Measurements from ENCODE around the gene IDH2. TPM values are rescaled to one million over a fixed set of nuclear protein-coding genes. Genes with fewer than 3 reads are reported as not detected.

Gene IDH2
- total RNA-seq, 2 donors from 2014 or later = 123 to 170 TPM

DNA sequence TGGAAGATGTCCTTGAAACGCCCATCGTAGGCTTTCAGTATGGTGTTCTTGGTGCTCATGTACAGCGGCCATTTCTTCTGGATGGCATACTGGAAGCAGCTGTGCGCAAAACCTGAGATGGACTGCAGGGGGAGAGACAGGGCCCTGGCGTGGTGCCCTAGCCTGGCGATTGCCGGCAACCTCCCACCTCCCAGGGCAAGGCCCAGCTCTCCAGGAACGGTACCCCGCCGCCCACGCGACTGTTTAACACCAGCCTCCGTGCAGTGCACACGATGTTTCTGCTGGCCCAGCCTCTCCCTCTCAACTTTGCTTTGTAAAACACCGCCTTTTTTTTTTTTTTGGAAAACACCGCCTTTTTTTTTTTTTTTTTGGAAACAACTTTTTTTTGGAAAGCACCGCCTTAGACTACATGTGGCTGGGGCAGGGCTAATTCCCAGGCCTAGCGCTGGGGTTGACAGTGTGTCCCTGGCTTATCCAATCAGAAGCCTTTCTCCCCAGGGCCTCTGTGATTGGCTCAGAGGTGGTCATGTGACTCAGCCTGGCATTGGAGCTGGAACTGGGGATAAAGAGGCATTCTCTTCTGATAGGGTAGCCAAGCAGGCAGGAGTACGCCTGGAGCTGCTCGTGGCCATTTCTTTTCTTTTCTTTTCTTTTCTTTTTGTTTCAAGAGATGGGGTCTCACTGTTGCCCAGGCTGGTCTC is 14.7 kb downstream of the IDH2 start:
- ATAC-seq (replicated peaks in 1 of 2) = peak; percentile 55 to 68
- Mint-ChIP-seq H3K36me3 (ENCODE audit: insufficient read depth in 2 of 2) (peaks cover 3 to 13% of the 10 kb centered on the region in 2 donors), H3K9me3 (no peaks in the 10 kb centered on the region), H3K4me3 (no peak overlapping the region), H3K27ac (peak overlapping the region; percentile 29), H3K4me1 (ENCODE audit: low read depth) (peaks cover 15% of the 10 kb centered on the region), H3K27me3 (ENCODE audit: low read depth) (no peaks in the 10 kb centered on the region)
- peak; percentile 52 to 54 for DNase-seq

DNA sequence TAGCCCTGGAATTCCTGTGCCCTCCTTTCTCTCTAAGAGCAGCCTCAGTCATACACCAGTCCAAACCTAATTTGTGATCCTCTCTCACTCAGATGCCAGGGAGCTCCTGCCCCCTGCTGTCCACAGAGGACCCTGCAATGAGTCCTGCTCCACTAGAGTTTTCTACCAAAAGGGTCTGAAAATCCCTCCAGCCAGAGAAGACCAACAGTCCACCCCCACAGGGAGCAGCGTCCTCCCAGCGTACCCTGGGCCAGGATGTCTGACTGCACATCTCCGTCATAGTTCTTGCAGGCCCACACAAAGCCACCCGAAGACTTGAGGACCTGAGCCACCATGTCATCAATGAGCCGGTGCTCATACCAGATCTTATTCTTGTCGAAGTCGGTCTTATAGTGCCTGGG is 15.4 kb downstream of the IDH2 start:
- H3K4me1 Mint-ChIP-seq (ENCODE audit: low read depth) = peaks cover 15% of the 10 kb centered on the region
- no peaks in the 10 kb centered on the region for H3K27me3 Mint-ChIP-seq (ENCODE audit: low read depth)
- H3K36me3 Mint-ChIP-seq (ENCODE audit: insufficient read depth in 2 of 2) = peaks cover 3 to 13% of the 10 kb centered on the region in 2 donors
- DNase-seq = peak; percentile 59 to 66
- H3K27ac Mint-ChIP-seq = peak overlapping the region; percentile 11
- H3K4me3 Mint-ChIP-seq = no peak overlapping the region
- H3K9me3 Mint-ChIP-seq = no peaks in the 10 kb centered on the region
- ATAC-seq (replicated peaks in 1 of 2) = peak; percentile 65 to 71

DNA sequence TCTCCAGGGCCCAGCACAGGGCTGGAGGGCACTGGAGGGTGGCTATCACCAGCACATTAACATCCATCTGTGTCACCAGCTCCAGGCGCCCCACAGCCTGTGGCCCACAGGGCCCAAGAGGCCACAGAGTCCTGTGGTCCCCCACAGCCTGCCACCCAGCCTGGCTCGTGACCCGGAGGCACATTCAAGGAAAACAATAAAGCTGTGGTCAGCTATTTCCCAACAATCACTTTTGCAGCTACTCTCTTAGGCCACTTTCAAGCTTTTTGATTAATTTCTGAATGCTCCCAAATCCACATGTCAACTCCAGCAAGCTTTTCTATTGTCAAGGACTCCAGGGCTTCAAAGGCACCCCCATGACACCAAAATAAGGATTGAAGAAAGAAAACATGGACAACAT is 16.7 kb downstream of the IDH2 start:
- Mint-ChIP-seq H3K4me1 (ENCODE audit: low read depth) (peaks cover 15% of the 10 kb centered on the region), H3K36me3 (ENCODE audit: insufficient read depth in 2 of 2) (peaks cover 3 to 15% of the 10 kb centered on the region in 2 donors)

GRCh38 chr15:90084876-90085423 is 17.3 kb downstream of the IDH2 start:
- H3K27me3 Mint-ChIP-seq (ENCODE audit: low read depth) = no peaks in the 10 kb centered on the region
- H3K4me3 Mint-ChIP-seq = no peak overlapping the region
- no peak for ATAC-seq (replicated peaks in 1 of 2)
- DNase-seq = no peak
- H3K4me1 Mint-ChIP-seq (ENCODE audit: low read depth) = peaks cover 15% of the 10 kb centered on the region
- peaks cover 3 to 15% of the 10 kb centered on the region in 2 donors for H3K36me3 Mint-ChIP-seq (ENCODE audit: insufficient read depth in 2 of 2)
- no peaks in the 10 kb centered on the region for H3K9me3 Mint-ChIP-seq
- no peak overlapping the region for H3K27ac Mint-ChIP-seq

More for the DNA sequence above, 16.7 kb downstream of the IDH2 start:
- no peaks in the 10 kb centered on the region for H3K27me3 Mint-ChIP-seq (ENCODE audit: low read depth)
- ATAC-seq (replicated peaks in 1 of 2) (no peak), DNase-seq (no peak)
- no peak overlapping the region for H3K27ac Mint-ChIP-seq
- no peak overlapping the region for H3K4me3 Mint-ChIP-seq
- H3K9me3 Mint-ChIP-seq = no peaks in the 10 kb centered on the region

GRCh38 chr15:90083954-90084607 is 18.2 kb downstream of the IDH2 start:
- Mint-ChIP-seq H3K27ac (no peak overlapping the region), H3K27me3 (ENCODE audit: low read depth) (no peaks in the 10 kb centered on the region), H3K4me1 (ENCODE audit: low read depth) (peaks cover 15% of the 10 kb centered on the region), H3K36me3 (ENCODE audit: insufficient read depth in 2 of 2) (peaks cover 3 to 15% of the 10 kb centered on the region in 2 donors), H3K9me3 (no peaks in the 10 kb centered on the region), H3K4me3 (no peak overlapping the region)
- ATAC-seq (replicated peaks in 1 of 2) (no peak), DNase-seq (no peak)

DNA sequence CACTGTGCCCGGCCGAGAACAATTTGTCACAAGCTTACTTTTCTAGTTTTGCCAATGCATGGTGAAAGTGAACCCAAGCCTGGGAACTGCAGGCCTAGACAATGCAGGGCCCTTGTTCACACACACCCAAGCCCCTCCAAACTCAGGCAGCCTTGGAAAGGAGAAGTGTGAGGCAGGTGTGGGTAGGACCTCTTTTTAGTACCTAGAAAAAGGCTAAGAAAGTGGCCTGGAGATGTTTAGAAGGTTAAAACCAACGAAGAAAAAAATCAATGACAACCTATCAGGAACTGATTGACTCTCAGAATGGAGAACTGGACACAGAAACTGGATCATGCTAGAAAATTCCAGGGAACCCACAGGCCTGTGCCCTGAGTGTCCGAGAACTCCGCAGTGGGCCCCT is 18.8 kb downstream of the IDH2 start:
- no peaks in the 10 kb centered on the region for H3K9me3 Mint-ChIP-seq
- no peak overlapping the region for H3K4me3 Mint-ChIP-seq
- peaks cover 15% of the 10 kb centered on the region for H3K4me1 Mint-ChIP-seq (ENCODE audit: low read depth)
- H3K27me3 Mint-ChIP-seq (ENCODE audit: low read depth) = no peaks in the 10 kb centered on the region
- H3K27ac Mint-ChIP-seq = no peak overlapping the region
- peaks cover 3 to 15% of the 10 kb centered on the region in 2 donors for H3K36me3 Mint-ChIP-seq (ENCODE audit: insufficient read depth in 2 of 2)
- no peak for DNase-seq
- ATAC-seq (replicated peaks in 1 of 2) = no peak

DNA sequence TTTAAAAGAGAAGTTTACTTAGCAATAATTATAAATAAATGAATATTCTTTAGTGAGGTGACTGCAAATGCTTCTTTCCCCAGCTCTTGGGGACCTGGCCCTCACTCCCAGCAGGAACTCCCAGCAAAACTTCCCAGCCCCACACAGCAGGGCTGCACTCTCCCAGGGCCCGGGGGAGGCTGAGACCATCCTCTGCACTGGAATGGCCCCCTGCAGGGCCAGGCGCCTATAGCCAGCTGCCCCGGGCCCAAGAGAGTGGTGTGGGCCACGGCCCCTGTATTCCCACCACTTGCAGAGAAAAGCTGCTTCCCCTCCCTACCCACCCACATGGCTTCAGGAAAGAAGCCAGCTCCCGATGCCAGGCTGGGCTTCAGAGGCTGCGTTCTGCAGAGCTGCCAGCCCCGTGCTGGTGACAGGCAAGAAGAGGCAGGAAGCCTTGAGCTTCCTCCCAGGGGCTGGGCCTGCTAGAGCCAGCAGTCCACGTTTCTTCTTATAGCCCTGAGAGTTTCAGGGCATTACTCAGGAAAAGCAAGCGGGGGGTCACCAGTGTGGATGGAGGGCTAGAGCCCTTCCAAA is 20.0 kb downstream of the IDH2 start:
- H3K4me3 Mint-ChIP-seq = no peak overlapping the region
- H3K4me1 Mint-ChIP-seq (ENCODE audit: low read depth) = peaks cover 8% of the 10 kb centered on the region
- no peaks in the 10 kb centered on the region for H3K27me3 Mint-ChIP-seq (ENCODE audit: low read depth)
- H3K9me3 Mint-ChIP-seq = no peaks in the 10 kb centered on the region
- H3K27ac Mint-ChIP-seq = no peak overlapping the region
- DNase-seq (no peak), ATAC-seq (replicated peaks in 1 of 2) (no peak)
- peaks cover 3 to 10% of the 10 kb centered on the region in 2 donors for H3K36me3 Mint-ChIP-seq (ENCODE audit: insufficient read depth in 2 of 2)

GRCh38 chr15:90080818-90081393 is 21.4 kb downstream of the IDH2 start:
- ATAC-seq (replicated peaks in 1 of 2) = no peak
- peaks cover 2% of the 10 kb centered on the region for H3K4me1 Mint-ChIP-seq (ENCODE audit: low read depth)

DNA sequence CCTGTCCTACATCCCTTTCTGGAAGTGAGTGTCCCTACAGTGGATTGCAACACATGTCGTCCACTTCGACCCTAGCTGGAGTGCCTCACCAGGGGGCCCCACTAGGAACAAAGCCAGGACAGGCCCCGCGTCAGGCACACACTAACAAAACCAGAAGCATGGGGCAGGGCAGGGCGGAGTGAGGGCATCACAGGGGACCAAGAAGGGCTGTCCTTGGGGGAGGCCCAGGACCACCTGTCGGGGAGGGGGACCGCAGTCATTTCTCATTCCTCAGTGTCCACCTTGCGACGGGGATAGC is 21.9 kb downstream of the IDH2 start:
- H3K36me3 Mint-ChIP-seq (ENCODE audit: insufficient read depth in 2 of 2) = peaks cover 3 to 4% of the 10 kb centered on the region in 2 donors

More at GRCh38 chr15:90080818-90081393, 21.4 kb downstream of the IDH2 start:
- Mint-ChIP-seq H3K4me3 (no peak overlapping the region), H3K27me3 (ENCODE audit: low read depth) (no peaks in the 10 kb centered on the region), H3K36me3 (ENCODE audit: insufficient read depth in 2 of 2) (peaks cover 3 to 4% of the 10 kb centered on the region in 2 donors), H3K9me3 (no peaks in the 10 kb centered on the region), H3K27ac (no peak overlapping the region)
- no peak for DNase-seq

GRCh38 chr15:90079619-90080457 is 22.4 kb downstream of the IDH2 start:
- no peak for DNase-seq
- H3K4me3 Mint-ChIP-seq = no peak overlapping the region
- H3K27ac Mint-ChIP-seq = no peak overlapping the region
- no peaks in the 10 kb centered on the region for H3K9me3 Mint-ChIP-seq
- no peak for ATAC-seq (replicated peaks in 1 of 2)
- H3K27me3 Mint-ChIP-seq (ENCODE audit: low read depth) = no peaks in the 10 kb centered on the region
- H3K36me3 Mint-ChIP-seq (ENCODE audit: insufficient read depth in 2 of 2) = peaks cover 3 to 4% of the 10 kb centered on the region in 2 donors
- peaks cover 13% of the 10 kb centered on the region for H3K4me1 Mint-ChIP-seq (ENCODE audit: low read depth)

More for the DNA sequence above, 21.9 kb downstream of the IDH2 start:
- Mint-ChIP-seq H3K27me3 (ENCODE audit: low read depth) (no peaks in the 10 kb centered on the region), H3K4me3 (no peak overlapping the region), H3K27ac (no peak overlapping the region), H3K9me3 (no peaks in the 10 kb centered on the region), H3K4me1 (ENCODE audit: low read depth) (peaks cover 7% of the 10 kb centered on the region)
- no peak for ATAC-seq (replicated peaks in 1 of 2)
- no peak for DNase-seq

- no peaks in the 10 kb centered on the region for H3K27me3 Mint-ChIP-seq (ENCODE audit: low read depth)
- ATAC-seq (replicated peaks in 1 of 2) (no peak), DNase-seq (no peak)
- H3K36me3 Mint-ChIP-seq (ENCODE audit: insufficient read depth in 2 of 2) = peaks cover 4% of the 10 kb centered on the region in 2 donors
- H3K27ac Mint-ChIP-seq = no peak overlapping the region
- peaks cover 18% of the 10 kb centered on the region for H3K4me1 Mint-ChIP-seq (ENCODE audit: low read depth)
- no peak overlapping the region for H3K4me3 Mint-ChIP-seq
- H3K9me3 Mint-ChIP-seq = no peaks in the 10 kb centered on the region
Observed at GRCh38 chr15:90078965-90079364, 23.3 kb downstream of the IDH2 start.

DNA sequence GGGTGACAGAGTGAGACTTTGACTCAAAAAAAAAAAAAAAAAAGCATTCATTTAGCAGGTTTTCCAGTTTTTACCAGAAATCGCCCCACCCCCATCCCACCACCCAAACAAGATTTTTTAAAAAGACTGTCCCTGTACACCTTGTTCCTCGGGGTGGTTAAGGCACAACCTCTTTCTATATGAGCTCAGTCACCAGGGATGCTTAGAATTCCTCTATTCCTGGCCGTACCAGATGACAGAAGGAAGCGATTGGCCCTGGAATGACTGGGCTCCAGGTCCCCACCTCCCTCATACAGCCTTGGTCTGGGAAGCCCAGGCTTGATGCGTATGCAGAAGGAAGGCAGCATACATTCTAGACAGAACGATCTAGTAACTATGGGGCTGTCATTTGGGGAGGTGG is 25.6 kb downstream of the IDH2 start:
- Mint-ChIP-seq H3K36me3 (ENCODE audit: insufficient read depth in 2 of 2) (peaks cover 4% of the 10 kb centered on the region in 2 donors), H3K27me3 (ENCODE audit: low read depth) (no peaks in the 10 kb centered on the region), H3K4me3 (no peak overlapping the region), H3K4me1 (ENCODE audit: low read depth) (peaks cover 18% of the 10 kb centered on the region), H3K27ac (no peak overlapping the region), H3K9me3 (no peaks in the 10 kb centered on the region)
- DNase-seq = no peak
- no peak for ATAC-seq (replicated peaks in 1 of 2)

Data from activated T-cell treated with anti-CD3 and anti-CD28 coated beads, Interleukin-2, amount 50 U/mL, for 72 hours (primary cell).